H7 (cell line): ENCODE data around the gene PPP4R3C. TPM values are rescaled to one million over a fixed set of nuclear protein-coding genes. Genes with fewer than 3 reads are reported as not detected.
"Not testable (repeated sequence)": the region's sequence is repeated elsewhere in the genome, so short reads cannot be mapped to it uniquely, and the experiment has no call there.

Experiments
- DNase-seq: peaks from one replicate; pipeline ENCODE4 v3.0.0; 2012
- H3K27me3 ChIP-seq: 2 replicates; pipeline ENCODE4 v1.6.0; 2011; ENCODE audit warnings: mild to moderate bottlenecking, low read length; ENCODE audit not compliant: control insufficient read depth, insufficient read depth
- H3K36me3 ChIP-seq: replicated peaks from 2 replicates; pipeline ENCODE4 v1.5.1; 2011; ENCODE audit warnings: low read length; ENCODE audit not compliant: control insufficient read depth, insufficient read depth
- H3K4me3 ChIP-seq: 2 replicates; pipeline ENCODE4 v1.5.1; 2011; ENCODE audit warnings: low read depth, mild to moderate bottlenecking, control low read depth, low read length, moderate library complexity; ENCODE audit not compliant: insufficient read depth
- total RNA-seq: library from RNA; depleted of rRNA; stranded (reverse); fragments of >200 nt; shearing (Covaris generic); gene quantifications from 2 replicates; pipeline ENCODE4 v1.2.3, GENCODE V29; 2014; rRNA removed

The PPP4R3C gene
- not detected in 2 replicates for total RNA-seq

DNA sequence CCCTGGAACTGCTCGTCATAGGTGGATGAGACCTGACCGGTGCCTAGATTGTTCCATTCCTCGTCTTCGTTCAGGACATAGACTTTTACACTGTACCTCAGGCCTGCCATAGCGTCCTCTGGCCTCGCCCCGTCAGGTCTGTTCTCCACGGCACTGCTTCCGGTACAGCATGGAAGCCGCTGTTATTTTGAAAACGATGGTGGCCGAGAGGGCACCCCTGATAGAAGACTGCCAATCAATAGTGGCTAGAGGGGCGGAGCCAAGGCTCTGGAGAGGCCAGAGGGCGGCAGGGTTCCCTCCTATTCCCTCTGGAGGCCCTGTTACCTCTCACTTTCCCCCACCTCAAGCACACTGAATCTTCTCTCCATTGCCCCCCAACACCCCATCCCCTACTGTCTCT lies at the start of gene PPP4R3C:
PPP4R3C (minus strand) TSS at position 155 of the 400 bp plus-strand sequence; CDS start at position 110, 45 bp downstream.
- no peaks in the 10 kb centered on the region for H3K27me3 ChIP-seq
- no peaks in the 10 kb centered on the region for H3K36me3 ChIP-seq
- DNase-seq: no peak
- no peak within 1 kb of the TSS for H3K4me3 ChIP-seq

DNA sequence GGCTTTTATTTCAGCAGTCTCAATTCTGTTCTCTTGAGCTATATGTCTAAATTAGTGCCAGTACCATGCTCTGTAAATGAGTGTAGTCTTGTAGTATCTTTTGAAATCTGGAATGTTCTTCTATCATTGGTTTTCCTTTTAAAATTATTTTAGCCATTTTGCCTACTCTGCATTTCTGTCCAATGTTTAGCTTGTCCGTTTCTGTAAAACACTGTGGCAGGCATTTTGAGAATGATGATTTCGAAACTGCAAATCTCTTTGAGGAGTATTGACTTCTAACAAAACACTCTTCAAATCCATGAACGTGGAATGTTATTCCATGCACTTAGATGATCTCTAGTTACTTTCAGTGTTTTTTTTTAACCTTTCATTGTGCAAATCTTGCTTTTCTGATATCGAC lies 28.3 kb upstream of the PPP4R3C start:
- Histone ChIP-seq H3K27me3 (no peaks in the 10 kb centered on the region), H3K36me3 (no peaks in the 10 kb centered on the region), H3K4me3 (no peak overlapping the region)
- no peak for DNase-seq

DNA sequence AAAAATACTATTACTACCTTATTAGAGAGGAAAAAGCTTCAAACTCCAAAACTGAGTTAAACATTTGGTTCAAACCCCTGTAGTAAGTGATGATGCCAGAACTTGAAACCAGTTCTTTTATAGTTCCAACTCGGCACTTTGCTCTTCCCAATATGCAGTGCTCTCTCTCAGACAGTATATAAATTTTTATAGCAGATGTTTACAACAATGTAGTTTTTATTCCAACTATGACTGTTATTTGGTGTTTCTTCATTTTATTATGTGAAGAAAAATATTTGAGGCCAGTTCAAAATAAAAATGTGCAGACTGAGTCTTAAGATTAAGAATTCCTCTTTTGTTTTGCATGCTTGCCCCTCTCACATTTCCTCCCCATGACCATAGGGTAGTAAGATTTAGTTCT lies 2.9 kb upstream of the PPP4R3C start:
- Histone ChIP-seq H3K4me3 (no peak overlapping the region), H3K36me3 (no peaks in the 10 kb centered on the region), H3K27me3 (no peaks in the 10 kb centered on the region)
- no peak for DNase-seq

DNA sequence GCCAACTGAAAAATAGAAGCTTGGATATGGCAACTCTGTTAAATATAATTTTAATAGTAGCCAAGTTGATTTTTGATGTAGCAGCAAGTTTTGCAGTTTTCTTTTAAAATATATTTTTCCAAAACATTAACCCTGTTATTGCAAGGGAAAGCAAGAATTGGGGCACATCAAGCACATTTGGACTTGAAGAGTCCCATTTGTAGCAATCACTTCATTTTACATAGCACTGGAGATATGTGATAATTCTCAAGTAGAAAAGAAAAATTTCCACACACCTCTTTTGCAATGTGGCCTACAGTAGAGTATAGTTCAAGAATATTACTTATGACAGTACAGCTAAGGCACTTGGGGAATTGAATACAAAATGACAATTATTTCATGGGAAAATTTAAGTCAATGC lies 1.9 kb upstream of the PPP4R3C start:
- no peak for DNase-seq
- no peaks in the 10 kb centered on the region for H3K27me3 ChIP-seq
- H3K4me3 ChIP-seq: no peak overlapping the region
- H3K36me3 ChIP-seq: no peaks in the 10 kb centered on the region

DNA sequence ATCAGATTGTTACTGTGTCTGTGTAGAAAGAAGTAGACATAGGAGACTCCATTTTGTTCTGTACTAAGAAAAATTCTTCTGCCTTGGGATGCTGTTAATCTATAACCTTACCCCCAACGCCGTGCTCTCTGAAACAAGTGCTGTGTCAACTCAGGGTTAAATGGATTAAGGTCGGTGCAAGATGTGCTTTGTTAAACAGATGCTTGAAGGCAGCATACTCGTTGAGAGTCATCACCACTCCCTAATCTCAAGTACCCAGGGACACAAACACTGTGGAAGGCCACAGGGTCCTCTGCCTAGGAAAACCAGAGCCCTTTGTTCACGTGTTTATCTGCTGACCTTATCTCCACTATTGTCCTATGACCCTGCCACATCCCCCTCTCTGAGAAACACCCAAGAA lies 4.0 kb downstream of the PPP4R3C start:
- not testable (repeated sequence) for H3K27me3 ChIP-seq, H3K4me3 ChIP-seq, DNase-seq, H3K36me3 ChIP-seq

DNA sequence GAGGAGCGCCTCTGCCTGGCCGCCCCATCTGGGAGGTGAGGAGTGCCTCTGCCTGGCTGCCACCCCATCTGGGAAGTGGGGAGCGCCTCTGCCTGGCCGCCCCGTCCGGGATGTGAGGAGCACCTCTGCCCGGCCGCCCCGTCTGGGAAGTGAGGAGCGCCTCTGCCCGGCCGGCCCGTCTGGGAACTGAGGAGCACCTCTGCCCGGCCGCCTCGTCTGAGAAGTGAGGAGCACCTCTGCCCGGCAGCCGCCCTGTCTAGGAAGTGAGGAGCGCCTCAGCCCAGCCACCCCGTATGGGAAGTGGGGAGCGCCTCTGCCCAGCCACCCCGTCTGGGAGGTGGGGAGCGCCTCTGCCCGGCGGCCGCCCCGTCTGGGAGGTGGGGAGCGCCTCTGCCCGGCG lies 4.6 kb downstream of the PPP4R3C start:
- not testable (repeated sequence) for H3K4me3 ChIP-seq, H3K36me3 ChIP-seq, DNase-seq, H3K27me3 ChIP-seq

DNA sequence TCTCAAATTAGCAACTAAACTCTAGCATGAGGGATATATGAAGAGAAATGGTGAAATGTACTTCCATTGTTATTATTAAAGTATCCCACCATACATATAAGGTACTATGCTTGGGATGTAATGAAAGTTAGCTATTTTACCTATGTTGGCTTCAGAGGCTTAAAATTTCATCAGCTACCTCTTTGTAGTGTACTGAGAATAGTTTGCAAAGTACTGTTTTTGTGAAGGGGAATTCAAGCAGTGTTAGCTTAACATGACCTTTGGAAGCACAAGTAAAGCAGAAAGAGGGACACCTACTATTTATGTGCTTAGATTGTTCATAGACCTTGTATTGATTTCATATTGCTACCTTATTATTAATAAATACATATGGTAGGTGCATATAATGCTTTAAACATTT lies 11.8 kb downstream of the PPP4R3C start:
- no peak for DNase-seq
- Histone ChIP-seq H3K27me3 (no peaks in the 10 kb centered on the region), H3K4me3 (no peak overlapping the region), H3K36me3 (no peaks in the 10 kb centered on the region)

DNA sequence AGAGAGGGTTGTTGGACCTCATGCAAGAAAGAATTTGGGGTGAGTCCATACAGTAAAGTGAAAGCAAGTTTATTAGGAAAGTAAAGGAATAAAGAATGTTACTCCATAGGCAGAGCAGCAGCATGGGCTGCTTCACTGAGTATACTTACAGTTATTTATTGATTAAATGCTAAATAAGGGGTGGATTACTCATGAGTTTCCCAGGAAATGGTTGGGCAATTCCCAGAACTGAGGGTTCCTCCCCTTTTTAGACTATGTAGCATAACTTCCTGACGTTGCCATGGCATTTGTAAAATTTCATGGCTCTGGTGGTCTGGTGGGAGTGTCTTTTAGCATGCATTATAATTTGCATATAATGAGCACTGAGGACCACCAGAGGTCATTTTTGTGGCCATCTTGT lies 16.7 kb downstream of the PPP4R3C start:
- Histone ChIP-seq H3K4me3 (no peak overlapping the region), H3K27me3 (no peaks in the 10 kb centered on the region), H3K36me3 (no peaks in the 10 kb centered on the region)
- DNase-seq: no peak

DNA sequence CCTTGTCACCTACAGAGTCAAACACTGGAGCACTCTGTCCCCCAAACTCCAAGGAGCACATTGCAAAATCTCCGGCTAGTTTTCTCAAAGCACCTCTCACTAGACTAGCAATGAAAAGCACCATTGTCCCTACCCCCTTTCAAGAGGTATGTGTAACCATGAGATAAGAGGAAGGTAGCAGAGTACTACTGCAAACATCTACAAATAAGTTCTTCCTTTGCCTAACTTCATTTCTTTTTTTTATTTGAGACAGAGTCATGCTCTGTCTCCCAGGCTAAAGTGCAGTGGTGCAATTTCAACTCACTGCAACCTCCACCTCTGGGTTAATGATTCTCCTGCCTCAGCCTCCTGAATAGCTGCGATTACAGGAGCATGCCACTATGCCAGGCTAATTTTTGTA lies 17.7 kb downstream of the PPP4R3C start:
- Histone ChIP-seq H3K4me3 (no peak overlapping the region), H3K36me3 (no peaks in the 10 kb centered on the region), H3K27me3 (no peaks in the 10 kb centered on the region)
- no peak for DNase-seq

DNA sequence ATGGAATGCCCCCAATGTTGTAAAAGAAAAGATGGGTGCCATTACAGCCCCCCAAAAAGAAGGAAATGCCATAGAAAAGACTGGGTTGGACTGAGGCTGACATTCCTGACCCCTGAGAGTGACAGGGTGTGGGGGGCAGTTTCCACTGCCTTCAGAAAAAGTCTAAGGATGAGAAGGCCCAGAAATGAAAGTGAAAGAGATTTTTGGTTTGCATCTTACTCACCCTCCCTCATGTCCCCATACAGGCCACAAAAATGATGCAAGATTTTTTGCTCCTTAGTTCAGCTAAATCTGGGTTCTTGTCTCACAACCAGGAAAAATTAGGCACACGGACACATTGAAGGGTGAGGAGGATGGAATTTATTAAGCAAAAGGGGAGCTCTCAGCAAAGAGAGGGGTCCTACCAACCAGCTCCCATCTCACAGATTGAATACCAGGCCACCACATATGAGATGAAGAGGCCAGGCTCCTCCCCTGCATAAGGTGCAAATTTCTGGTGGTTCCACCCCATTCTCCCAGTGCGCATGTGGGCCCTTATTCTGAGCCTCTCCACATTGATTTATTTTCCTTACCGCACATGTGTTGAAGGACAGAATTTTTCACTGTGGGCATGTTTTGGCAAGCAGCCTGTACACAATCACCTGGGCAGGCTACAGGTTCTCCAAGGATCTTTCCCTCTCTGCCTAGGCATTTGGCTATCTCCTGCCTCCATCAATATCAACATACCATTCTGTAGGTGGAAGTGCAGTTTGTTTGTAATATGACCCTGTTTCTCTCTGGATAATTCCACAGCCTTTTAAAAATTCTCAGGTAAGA lies 18.8 kb downstream of the PPP4R3C start:
- H3K27me3 ChIP-seq: no peaks in the 10 kb centered on the region
- no peak for DNase-seq
- no peak overlapping the region for H3K4me3 ChIP-seq
- no peaks in the 10 kb centered on the region for H3K36me3 ChIP-seq

DNA sequence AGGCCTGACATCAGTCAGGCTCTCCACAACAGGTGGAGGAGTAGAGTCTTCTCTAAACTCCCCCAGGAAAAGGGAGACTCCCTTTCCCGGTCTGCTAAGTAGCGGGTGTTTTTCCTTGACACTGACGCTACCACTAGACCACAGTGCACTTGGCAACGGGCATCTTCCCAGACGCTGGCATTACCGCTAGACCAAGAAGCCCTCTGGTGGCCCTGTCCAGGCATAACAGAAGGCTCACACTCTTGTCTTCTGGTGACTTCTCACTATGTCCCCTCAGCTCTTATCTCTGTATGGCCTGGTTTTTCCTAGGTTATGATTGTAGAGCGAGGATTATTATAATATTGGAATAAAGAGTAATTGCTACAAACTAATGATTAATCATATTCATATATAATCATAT lies 20.7 kb downstream of the PPP4R3C start:
- H3K4me3 ChIP-seq, H3K36me3 ChIP-seq, DNase-seq, H3K27me3 ChIP-seq: not testable (repeated sequence)

DNA sequence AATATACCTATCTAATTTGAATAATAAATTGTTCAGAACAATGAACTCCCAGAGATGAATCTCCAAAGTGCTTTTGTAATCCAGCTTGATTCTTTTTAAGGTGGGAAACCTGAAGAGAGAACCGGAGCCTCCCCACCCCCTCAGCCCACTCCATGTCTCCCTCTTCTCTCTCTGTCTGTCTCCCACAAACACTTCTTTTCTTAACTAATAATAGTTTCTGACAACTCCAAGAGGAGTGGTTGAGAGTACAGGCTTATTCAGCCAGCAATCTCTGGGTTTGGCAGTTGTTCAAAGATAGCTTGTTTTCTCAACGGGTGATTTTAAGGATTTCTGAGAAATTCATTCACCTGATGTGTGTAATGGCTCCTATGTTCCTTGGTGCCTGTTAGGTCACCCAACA lies 23.4 kb downstream of the PPP4R3C start:
- Histone ChIP-seq H3K4me3 (no peak overlapping the region), H3K27me3 (no peaks in the 10 kb centered on the region), H3K36me3 (no peaks in the 10 kb centered on the region)
- no peak for DNase-seq

DNA sequence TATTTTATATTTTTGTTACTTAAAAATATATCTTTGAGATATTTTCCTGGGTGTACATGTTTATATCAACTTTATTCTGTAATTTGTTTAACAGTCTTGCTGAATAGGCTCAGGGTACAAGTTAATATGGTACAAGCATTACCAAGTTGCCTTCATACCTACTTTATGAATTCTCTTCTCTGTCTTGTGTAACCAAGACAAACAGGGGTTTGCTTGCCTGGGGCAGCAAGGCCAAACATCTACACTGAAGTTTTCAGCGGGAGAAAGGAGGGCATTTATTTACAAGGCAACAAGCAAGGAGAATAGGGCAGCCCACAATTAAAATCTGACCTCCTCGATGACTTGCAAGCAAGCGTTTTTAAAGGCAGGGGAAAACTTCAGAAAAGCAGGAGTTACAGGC lies 24.2 kb downstream of the PPP4R3C start:
- no peaks in the 10 kb centered on the region for H3K27me3 ChIP-seq
- no peak overlapping the region for H3K4me3 ChIP-seq
- no peak for DNase-seq
- no peaks in the 10 kb centered on the region for H3K36me3 ChIP-seq

DNA sequence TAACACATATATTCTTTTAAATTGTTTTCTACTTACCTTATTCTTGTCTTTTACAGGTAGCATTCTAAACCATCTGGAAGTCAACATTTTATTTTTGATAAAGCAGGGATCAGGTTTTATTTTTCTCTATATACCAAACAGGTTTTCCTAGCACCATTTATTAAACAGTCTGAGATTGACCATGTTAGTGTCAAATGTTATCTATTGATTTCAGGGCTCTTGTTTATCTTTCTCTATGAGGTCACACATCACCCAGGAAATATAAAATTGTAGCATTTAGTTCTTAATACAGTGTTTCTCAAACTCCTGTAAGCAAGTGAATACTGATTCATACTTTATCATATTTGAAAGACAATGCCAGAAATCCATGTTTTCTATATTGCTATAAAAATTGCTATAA lies 28.1 kb downstream of the PPP4R3C start:
- H3K27me3 ChIP-seq: no peaks in the 10 kb centered on the region
- DNase-seq: no peak
- H3K36me3 ChIP-seq: no peaks in the 10 kb centered on the region
- H3K4me3 ChIP-seq: no peak overlapping the region
